Parathyroid adenoma (tissue), 2 donors: ENCODE results near the gene HNRNPM.

Source experiments
- H2AFZ ChIP-seq: fragments of 300-600 bp; sonication (generic); one replicate; pipeline ENCODE4 v1.7.0; 2017; ENCODE audit warnings: antibody characterized with exemption, mild to moderate bottlenecking
- H3K27ac ChIP-seq: fragments of 300-600 bp; sonication (generic); one replicate; pipeline ENCODE4 v1.7.0; 2017
- H3K27me3 ChIP-seq: fragments of 300-600 bp; sonication (generic); one replicate; pipeline ENCODE4 v1.7.0; 2017; ENCODE audit warnings: low read length; ENCODE audit not compliant: control insufficient read depth, insufficient read depth
- H3K36me3 ChIP-seq: fragments of 300-600 bp; sonication (generic); one replicate; pipeline ENCODE4 v1.7.0; 2017; ENCODE audit warnings: low read length; ENCODE audit not compliant: control insufficient read depth, insufficient read depth
- H3K4me1 ChIP-seq: fragments of 300-600 bp; sonication (generic); one replicate; pipeline ENCODE4 v1.7.0; 2017; ENCODE audit warnings: control low read depth
- H3K4me2 ChIP-seq: fragments of 300-600 bp; sonication (generic); one replicate; pipeline ENCODE4 v1.7.0; 2017; ENCODE audit warnings: low read length
- H3K4me3 ChIP-seq: fragments of 300-600 bp; sonication (generic); one replicate; pipeline ENCODE4 v1.7.0; 2017; ENCODE audit warnings: low read depth, low read length
- H3K79me2 ChIP-seq: fragments of 300-600 bp; sonication (generic); one replicate; pipeline ENCODE4 v1.7.0; 2017; ENCODE audit warnings: control low read depth
- H3K9ac ChIP-seq: fragments of 300-600 bp; sonication (generic); one replicate; pipeline ENCODE4 v1.7.0; 2017; ENCODE audit warnings: mild to moderate bottlenecking
- H3K9me3 ChIP-seq: fragments of 300-600 bp; sonication (generic); one replicate; pipeline ENCODE4 v1.7.0; 2017; ENCODE audit warnings: low read length; ENCODE audit not compliant: control insufficient read depth
- CTCF ChIP-seq: fragments of 300-600 bp; sonication (generic); IDR thresholded peaks from one replicate; pipeline ENCODE4 v1.7.0; 2017; ENCODE audit warnings: antibody characterized with exemption, mild to moderate bottlenecking
- donor health status: primary hyperparathyroidism.

The HNRNPM gene

GRCh38 chr19:8529369-8530006 is 84.7 kb downstream of the HNRNPM start:
- Histone ChIP-seq H3K9ac (no peak overlapping the region), H3K4me3 (no peak overlapping the region), H2AFZ (no peak overlapping the region), H3K27me3 (no peaks in the 10 kb centered on the region), H3K4me1 (no peaks in the 10 kb centered on the region), H3K27ac (no peak overlapping the region), H3K9me3 (no peaks in the 10 kb centered on the region), H3K79me2 (no peaks in the 10 kb centered on the region), H3K36me3 (no peaks in the 10 kb centered on the region), H3K4me2 (no peak overlapping the region)
- no peak for TF ChIP-seq CTCF

- no peak overlapping the region for H3K4me2 ChIP-seq
- H3K9me3 ChIP-seq: no peaks in the 10 kb centered on the region
- H3K4me1 ChIP-seq: no peaks in the 10 kb centered on the region
- no peak overlapping the region for H3K9ac ChIP-seq
- H3K36me3 ChIP-seq: no peaks in the 10 kb centered on the region
- no peaks in the 10 kb centered on the region for H3K79me2 ChIP-seq
- no peak for TF ChIP-seq CTCF
- no peak overlapping the region for H2AFZ ChIP-seq
- no peak overlapping the region for H3K4me3 ChIP-seq
- no peaks in the 10 kb centered on the region for H3K27me3 ChIP-seq
- H3K27ac ChIP-seq: no peak overlapping the region
These were observed 85.4 kb downstream of the HNRNPM start for GRCh38 chr19:8530061-8530679.

DNA sequence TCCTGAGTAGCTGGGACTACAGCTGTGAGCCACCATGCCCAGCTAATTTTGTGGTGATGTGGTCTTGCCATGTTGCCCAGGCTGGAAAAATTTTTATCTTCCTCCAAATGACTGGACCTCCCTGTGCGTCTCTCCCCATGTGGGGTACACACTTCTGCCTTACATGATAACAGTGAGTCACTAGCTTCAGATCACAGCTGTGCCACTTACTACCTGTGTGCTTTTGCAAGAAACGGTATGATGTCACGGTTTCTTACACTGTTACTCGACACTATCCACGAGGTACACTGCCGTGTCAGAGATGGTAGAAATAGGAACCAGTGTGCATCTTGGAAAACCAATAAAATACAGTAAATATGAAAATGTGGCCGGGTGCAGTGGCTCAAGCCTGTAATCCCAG is 86.7 kb downstream of the HNRNPM start:
- H3K79me2 ChIP-seq: no peaks in the 10 kb centered on the region
- H2AFZ ChIP-seq: no peak overlapping the region
- no peak for TF ChIP-seq CTCF
- H3K4me3 ChIP-seq: no peak overlapping the region
- no peaks in the 10 kb centered on the region for H3K36me3 ChIP-seq
- no peaks in the 10 kb centered on the region for H3K4me1 ChIP-seq
- no peak overlapping the region for H3K9ac ChIP-seq
- no peaks in the 10 kb centered on the region for H3K9me3 ChIP-seq
- no peak overlapping the region for H3K27ac ChIP-seq
- no peaks in the 10 kb centered on the region for H3K27me3 ChIP-seq
- no peak overlapping the region for H3K4me2 ChIP-seq

DNA sequence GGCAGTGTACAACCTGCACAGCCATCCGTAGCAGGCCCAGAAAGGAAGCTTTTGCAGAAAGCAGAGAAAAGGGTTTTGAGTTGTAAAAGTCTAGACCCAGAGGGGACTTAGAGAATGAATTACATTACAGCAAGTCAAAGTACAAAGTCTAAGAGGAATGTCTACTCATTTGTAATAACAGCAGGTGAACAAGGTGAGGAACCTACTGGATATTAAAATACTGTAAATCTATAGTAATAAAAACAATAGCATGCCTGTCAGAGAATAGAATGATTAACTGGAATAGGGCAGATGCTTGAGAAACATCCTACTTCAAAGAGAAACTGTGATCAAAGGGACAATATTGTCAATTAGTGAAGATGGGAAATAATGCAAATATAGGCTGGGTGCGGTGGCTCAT is 87.5 kb downstream of the HNRNPM start:
- H3K4me3 ChIP-seq: no peak overlapping the region
- H2AFZ ChIP-seq: no peak overlapping the region
- no peak overlapping the region for H3K9ac ChIP-seq
- H3K27ac ChIP-seq: no peak overlapping the region
- no peaks in the 10 kb centered on the region for H3K9me3 ChIP-seq
- TF ChIP-seq CTCF: no peak
- H3K36me3 ChIP-seq: no peaks in the 10 kb centered on the region
- no peaks in the 10 kb centered on the region for H3K27me3 ChIP-seq
- no peak overlapping the region for H3K4me2 ChIP-seq
- H3K4me1 ChIP-seq: no peaks in the 10 kb centered on the region
- no peaks in the 10 kb centered on the region for H3K79me2 ChIP-seq

DNA sequence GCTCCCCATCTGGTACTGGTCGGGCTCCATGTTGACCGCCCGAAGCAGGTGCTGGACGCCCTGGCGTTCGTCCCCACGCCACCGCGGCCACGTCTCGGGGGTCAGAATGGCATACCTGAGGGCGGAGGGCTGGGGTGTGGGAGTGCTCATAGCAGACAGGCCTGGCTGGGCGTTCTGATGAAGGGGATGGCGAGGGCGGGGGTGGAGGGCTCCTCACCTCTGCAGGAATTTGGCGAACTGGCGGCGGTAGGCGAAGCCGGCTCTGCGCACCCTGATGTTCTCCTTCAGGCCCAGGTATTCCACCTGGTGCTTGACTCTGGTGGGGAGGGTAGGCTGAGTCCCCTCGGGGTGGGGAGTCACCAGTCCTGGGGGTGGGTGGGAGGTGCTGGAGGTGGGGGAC is 91.5 kb downstream of the HNRNPM start:
- Histone ChIP-seq H3K27me3 (no peaks in the 10 kb centered on the region), H3K36me3 (no peaks in the 10 kb centered on the region), H3K4me1 (no peaks in the 10 kb centered on the region), H2AFZ (no peak overlapping the region), H3K27ac (no peak overlapping the region), H3K79me2 (no peaks in the 10 kb centered on the region), H3K4me2 (no peak overlapping the region), H3K9me3 (no peaks in the 10 kb centered on the region), H3K9ac (no peak overlapping the region), H3K4me3 (no peak overlapping the region)
- no peak for TF ChIP-seq CTCF
